Measurements from ENCODE around the gene CARS2. TPM values are rescaled to one million over a fixed set of nuclear protein-coding genes. Genes with fewer than 3 reads are reported as not detected.
"Not testable (repeated sequence)": the region's sequence is repeated elsewhere in the genome, so short reads cannot be mapped to it uniquely, and the experiment has no call there.

The CARS2 gene
- polyA plus RNA-seq, 1 donor (not counting 4 experiments of a cell fraction or from before 2014, with no cell fraction given) = 90.0 TPM

- dilution Hi-C loops (cut with MboI; ENCODE audit: extremely low pct_ligation_motif_present, low sequenced_read_pairs) = no loop called here
- H3K4me1 ChIP-seq (ENCODE audit: control insufficient read depth, extremely low read depth, insufficient read depth, low read length) = no peaks in the 10 kb centered on the region
- no peak overlapping the region for H2AFZ ChIP-seq (ENCODE audit: control insufficient read depth, low read length)
- no peak overlapping the region for H3K4me3 ChIP-seq (ENCODE audit: control insufficient read depth in 2 of 3, extremely low read depth in 1 of 3, insufficient read depth in 2 of 3, low read depth in 1 of 3, low read length in 3 of 3)
- no peak overlapping the region for H3K9ac ChIP-seq (ENCODE audit: control insufficient read depth, extremely low read depth, insufficient read depth, low read length)
- H3K79me2 ChIP-seq (ENCODE audit: control insufficient read depth, insufficient read depth, low read length) = peaks cover 25% of the 10 kb centered on the region
- no peaks in the 10 kb centered on the region for H3K27me3 ChIP-seq (ENCODE audit: control insufficient read depth, extremely low read depth, insufficient read depth, low read length)
- peaks cover 29 to 38% of the 10 kb centered on the region in 2 experiments for H3K36me3 ChIP-seq (ENCODE audit: control insufficient read depth in 2 of 2, extremely low read depth in 1 of 2, insufficient read depth in 2 of 2, low read length in 2 of 2)
- no peak for TF ChIP-seq EZH2 (IDR thresholded peaks at IDR 0.05; ENCODE audit: low read length)
- TF ChIP-seq, protein P1, sequence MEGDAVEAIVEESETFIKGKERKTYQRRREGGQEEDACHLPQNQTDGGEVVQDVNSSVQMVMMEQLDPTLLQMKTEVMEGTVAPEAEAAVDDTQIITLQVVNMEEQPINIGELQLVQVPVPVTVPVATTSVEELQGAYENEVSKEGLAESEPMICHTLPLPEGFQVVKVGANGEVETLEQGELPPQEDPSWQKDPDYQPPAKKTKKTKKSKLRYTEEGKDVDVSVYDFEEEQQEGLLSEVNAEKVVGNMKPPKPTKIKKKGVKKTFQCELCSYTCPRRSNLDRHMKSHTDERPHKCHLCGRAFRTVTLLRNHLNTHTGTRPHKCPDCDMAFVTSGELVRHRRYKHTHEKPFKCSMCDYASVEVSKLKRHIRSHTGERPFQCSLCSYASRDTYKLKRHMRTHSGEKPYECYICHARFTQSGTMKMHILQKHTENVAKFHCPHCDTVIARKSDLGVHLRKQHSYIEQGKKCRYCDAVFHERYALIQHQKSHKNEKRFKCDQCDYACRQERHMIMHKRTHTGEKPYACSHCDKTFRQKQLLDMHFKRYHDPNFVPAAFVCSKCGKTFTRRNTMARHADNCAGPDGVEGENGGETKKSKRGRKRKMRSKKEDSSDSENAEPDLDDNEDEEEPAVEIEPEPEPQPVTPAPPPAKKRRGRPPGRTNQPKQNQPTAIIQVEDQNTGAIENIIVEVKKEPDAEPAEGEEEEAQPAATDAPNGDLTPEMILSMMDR (optimal IDR thresholded peaks at IDR 0.05 in 1 of 3, IDR thresholded peaks at IDR 0.05 in 1 of 3, conservative IDR thresholded peaks at IDR 0.05 in 1 of 3; ENCODE audit: extremely low read depth in 1 of 3, insufficient read depth in 2 of 3, low read length in 3 of 3) = no peak
- H3K9me1 ChIP-seq (ENCODE audit: control insufficient read depth, extremely low read depth, insufficient read depth, low read length) = no peaks in the 10 kb centered on the region
- no peaks in the 10 kb centered on the region for H4K20me1 ChIP-seq (ENCODE audit: control insufficient read depth, extremely low read depth, insufficient read depth, low read length)
- no peak overlapping the region for H3K4me2 ChIP-seq (ENCODE audit: control insufficient read depth, extremely low read depth, insufficient read depth, low read depth, low read length)
- DNase-seq (ENCODE audit: low read depth, low spot score) (no peak), FAIRE-seq (no peak)
- no peak overlapping the region for H3K27ac ChIP-seq (ENCODE audit: control insufficient read depth, insufficient read depth, low read length)
- no peaks in the 10 kb centered on the region for H3K9me3 ChIP-seq (ENCODE audit: control insufficient read depth, low read depth, low read length)
Observed at GRCh38 chr13:110696776-110697175, 9.1 kb downstream of the CARS2 start.

- Histone ChIP-seq H3K79me2 (ENCODE audit: control insufficient read depth, insufficient read depth, low read length) (peaks cover 21% of the 10 kb centered on the region), H3K36me3 (ENCODE audit: control insufficient read depth in 2 of 2, extremely low read depth in 1 of 2, insufficient read depth in 2 of 2, low read length in 2 of 2) (peaks cover 24 to 38% of the 10 kb centered on the region in 2 experiments)
- H3K9me1 ChIP-seq (ENCODE audit: control insufficient read depth, extremely low read depth, insufficient read depth, low read length); H3K27me3 ChIP-seq (ENCODE audit: control insufficient read depth, extremely low read depth, insufficient read depth, low read length); FAIRE-seq; H3K9me3 ChIP-seq (ENCODE audit: control insufficient read depth, low read depth, low read length); dilution Hi-C loops (cut with MboI; ENCODE audit: extremely low pct_ligation_motif_present, low sequenced_read_pairs); H3K4me1 ChIP-seq (ENCODE audit: control insufficient read depth, extremely low read depth, insufficient read depth, low read length); H3K9ac ChIP-seq (ENCODE audit: control insufficient read depth, extremely low read depth, insufficient read depth, low read length); H3K4me3 ChIP-seq (ENCODE audit: control insufficient read depth in 2 of 3, extremely low read depth in 1 of 3, insufficient read depth in 2 of 3, low read depth in 1 of 3, low read length in 3 of 3); DNase-seq (ENCODE audit: low read depth, low spot score); H2AFZ ChIP-seq (ENCODE audit: control insufficient read depth, low read length); H4K20me1 ChIP-seq (ENCODE audit: control insufficient read depth, extremely low read depth, insufficient read depth, low read length); H3K27ac ChIP-seq (ENCODE audit: control insufficient read depth, insufficient read depth, low read length); H3K4me2 ChIP-seq (ENCODE audit: control insufficient read depth, extremely low read depth, insufficient read depth, low read depth, low read length): not testable (repeated sequence)
Observed at GRCh38 chr13:110695774-110696173, 10.1 kb downstream of the CARS2 start.

- Histone ChIP-seq H3K27me3 (ENCODE audit: control insufficient read depth, extremely low read depth, insufficient read depth, low read length) (no peaks in the 10 kb centered on the region), H3K79me2 (ENCODE audit: control insufficient read depth, insufficient read depth, low read length) (peaks cover 3% of the 10 kb centered on the region), H3K4me1 (ENCODE audit: control insufficient read depth, extremely low read depth, insufficient read depth, low read length) (no peaks in the 10 kb centered on the region), H3K27ac (ENCODE audit: control insufficient read depth, insufficient read depth, low read length) (no peak overlapping the region), H3K9me1 (ENCODE audit: control insufficient read depth, extremely low read depth, insufficient read depth, low read length) (no peaks in the 10 kb centered on the region), H4K20me1 (ENCODE audit: control insufficient read depth, extremely low read depth, insufficient read depth, low read length) (no peaks in the 10 kb centered on the region), H3K9me3 (ENCODE audit: control insufficient read depth, low read depth, low read length) (no peaks in the 10 kb centered on the region), H3K4me3 (ENCODE audit: control insufficient read depth in 2 of 3, extremely low read depth in 1 of 3, insufficient read depth in 2 of 3, low read depth in 1 of 3, low read length in 3 of 3) (no peak overlapping the region), H3K9ac (ENCODE audit: control insufficient read depth, extremely low read depth, insufficient read depth, low read length) (no peak overlapping the region), H3K4me2 (ENCODE audit: control insufficient read depth, extremely low read depth, insufficient read depth, low read depth, low read length) (no peak overlapping the region), H3K36me3 (ENCODE audit: control insufficient read depth in 2 of 2, extremely low read depth in 1 of 2, insufficient read depth in 2 of 2, low read length in 2 of 2) (peaks cover 25 to 31% of the 10 kb centered on the region in 2 experiments), H2AFZ (ENCODE audit: control insufficient read depth, low read length) (no peak overlapping the region)
- dilution Hi-C loops (cut with MboI; ENCODE audit: extremely low pct_ligation_motif_present, low sequenced_read_pairs) = no loop called here
- no peak for FAIRE-seq
- TF ChIP-seq, protein P1 (optimal IDR thresholded peaks at IDR 0.05 in 1 of 3, IDR thresholded peaks at IDR 0.05 in 1 of 3, conservative IDR thresholded peaks at IDR 0.05 in 1 of 3; ENCODE audit: extremely low read depth in 1 of 3, insufficient read depth in 2 of 3, low read length in 3 of 3) = no peak
- no peak for TF ChIP-seq EZH2 (IDR thresholded peaks at IDR 0.05; ENCODE audit: low read length)
- no peak for DNase-seq (ENCODE audit: low read depth, low spot score)
Observed at GRCh38 chr13:110690516-110690915, 15.4 kb downstream of the CARS2 start.
